Activated CD8-positive, alpha-beta T cell treated with anti-CD3 and anti-CD28 coated beads for 36 hours (primary cell): ENCODE results near the gene PRCD. TPM values are rescaled to one million over a fixed set of nuclear protein-coding genes. Genes with fewer than 3 reads are reported as not detected.

Source experiments
- ATAC-seq: fragments of 200-7000 bp; cut with Tn5 transposase; one replicate; pipeline ENCODE4 v1.10.0; 2021; ENCODE audit warnings: mild to moderate bottlenecking, moderate library complexity
- CTCF ChIA-PET: fragments of 350-600 bp; sonication (Branson Sonifier 250); formaldehyde crosslinking; loops from one replicate; lab custom pipeline; 2021; ENCODE audit warnings: antibody characterized with exemption; lab: Charles Lee
- POLR2A ChIA-PET: fragments of 350-600 bp; sonication (Branson Sonifier 250); formaldehyde crosslinking; loops from one replicate; lab custom pipeline; 2021; ENCODE audit warnings: antibody characterized with exemption; lab: Charles Lee
- DNase-seq: peaks from one replicate; pipeline ENCODE4 v3.0.0-alpha.2; 2020
- H3K27ac Mint-ChIP-seq: one replicate; pipeline ENCODE4 v1.8.0; 2021; ENCODE audit warnings: mild to moderate bottlenecking, mixed read lengths
- H3K27me3 Mint-ChIP-seq: one replicate; pipeline ENCODE4 v1.8.0; 2021; ENCODE audit warnings: mixed read lengths
- H3K36me3 Mint-ChIP-seq: one replicate; pipeline ENCODE4 v1.8.0; 2021; ENCODE audit warnings: low read depth, mixed read lengths
- H3K4me1 Mint-ChIP-seq: one replicate; pipeline ENCODE4 v1.8.0; 2021; ENCODE audit warnings: low read depth, mixed read lengths
- H3K4me3 Mint-ChIP-seq: one replicate; pipeline ENCODE4 v1.8.0; 2021; ENCODE audit warnings: mild to moderate bottlenecking, moderate library complexity, mixed read lengths
- H3K9me3 Mint-ChIP-seq: one replicate; pipeline ENCODE4 v1.8.0; 2021; ENCODE audit warnings: mixed read lengths
- CTCF ChIP-seq: fragments of 200-600 bp; IDR thresholded peaks from one replicate; pipeline ENCODE4 v1.8.0; 2022; ENCODE audit warnings: antibody characterized with exemption, mild to moderate bottlenecking
- intact Hi-C: fragments of 100-400 bp; cut with micrococcal nuclease; formaldehyde crosslinking; loops from one replicate; pipeline ENCODE4 v1.10.0; 2022
- total RNA-seq, 2 experiments: library from RNA; stranded (reverse); gene quantifications; one replicate each; pipeline ENCODE4 v1.2.3, GENCODE V29; 2021

Gene PRCD
- total RNA-seq, 2 experiments from 2014 or later, result not detected

GRCh38 chr17:76593959-76594358 lies 54.1 kb downstream of the PRCD start:
- no peaks in the 10 kb centered on the region for H3K9me3 Mint-ChIP-seq
- DNase-seq (no peak), ATAC-seq (no peak)
- peaks cover 9% of the 10 kb centered on the region for H3K27me3 Mint-ChIP-seq
- no peaks in the 10 kb centered on the region for H3K36me3 Mint-ChIP-seq
- H3K4me1 Mint-ChIP-seq, result no peaks in the 10 kb centered on the region
- no peak for TF ChIP-seq CTCF
- POLR2A ChIA-PET, result interaction anchor here (1.7 kb wide), 1 partner anchor 27 kb away, joined by 4 read pairs; no protein-coding TSS in a partner anchor
- H3K4me3 Mint-ChIP-seq, result no peak overlapping the region
- intact Hi-C loops, result no loop called here
- H3K27ac Mint-ChIP-seq, result no peak overlapping the region
- CTCF ChIA-PET, result interaction anchor here (1.1 to 2.8 kb wide), 4 partner anchors 30 to 71 kb away, joined by 3 to 16 read pairs (median 6); no protein-coding TSS in a partner anchor

GRCh38 chr17:76594690-76595089 lies 54.8 kb downstream of the PRCD start:
- no peak overlapping the region for H3K4me3 Mint-ChIP-seq
- ChIA-PET CTCF (interaction anchor here (1.1 to 2.8 kb wide), 3 partner anchors 30 to 72 kb away, joined by 4 to 16 read pairs (median 8); no protein-coding TSS in a partner anchor), POLR2A (interaction anchor here (0.5 to 1.7 kb wide), 3 partner anchors 9 to 37 kb away, joined by 3 to 4 read pairs (median 4); no protein-coding TSS in a partner anchor)
- ATAC-seq (no peak), DNase-seq (no peak)
- H3K36me3 Mint-ChIP-seq, result no peaks in the 10 kb centered on the region
- no peak for TF ChIP-seq CTCF
- no peaks in the 10 kb centered on the region for H3K4me1 Mint-ChIP-seq
- no peak overlapping the region for H3K27ac Mint-ChIP-seq
- intact Hi-C loops, result no loop called here
- H3K9me3 Mint-ChIP-seq, result no peaks in the 10 kb centered on the region
- peaks cover 4% of the 10 kb centered on the region for H3K27me3 Mint-ChIP-seq

Other genes starting within 250 kb of the PRCD start
- under 1 TPM; 0.49 to 0.52 TPM for gene QRICH2, start 231.8 kb upstream of the PRCD start, total RNA-seq
- 10 to 100 TPM; 28.1 to 29.9 TPM for gene PRPSAP1, start 186.1 kb upstream of the PRCD start, total RNA-seq
- 10 to 100 TPM; 15.7 to 17.7 TPM for gene SPHK1, start 155.4 kb upstream of the PRCD start, total RNA-seq
- 10 to 100 TPM; 36.8 to 39.5 TPM for gene UBE2O, start 86.9 kb upstream of the PRCD start, total RNA-seq
- gene AANAT, start 72.4 kb upstream of the PRCD start, total RNA-seq, result under 1 TPM in 1 of 2 experiments, not detected in 1; 0.34 TPM
- gene RHBDF2, start 38.6 kb upstream of the PRCD start, total RNA-seq, result 10 to 100 TPM; 19.9 to 20.4 TPM
- under 1 TPM in 1 of 2 experiments, not detected in 1; 0.23 TPM for gene CYGB, start 2.3 kb upstream of the PRCD start, total RNA-seq
- not detected for gene ST6GALNAC2, start 45.8 kb downstream of the PRCD start, total RNA-seq
- not detected for gene ST6GALNAC1, start 103.7 kb downstream of the PRCD start, total RNA-seq
- 1 to 10 TPM; 8.4 to 8.6 TPM for gene MXRA7, start 170.9 kb downstream of the PRCD start, total RNA-seq
- gene JMJD6, start 186.6 kb downstream of the PRCD start, total RNA-seq, result 10 to 100 TPM; 77.9 to 80.3 TPM
- 10 to 100 TPM; 30.7 to 30.9 TPM for gene METTL23, start 186.8 kb downstream of the PRCD start, total RNA-seq
- 100 to 1,000 TPM; 344 to 364 TPM for gene SRSF2, start 197.3 kb downstream of the PRCD start, total RNA-seq
- 10 to 100 TPM; 17.0 to 17.6 TPM for gene MFSD11, start 198.1 kb downstream of the PRCD start, total RNA-seq